PFSK-1 (cell line): ENCODE measurements around the gene SMARCA4.

Experiments used
- FOXP2 ChIP-seq: optimal IDR thresholded peaks from 2 replicates; pipeline ENCODE3; 2011; ENCODE audit warnings: borderline replicate concordance, control low read depth, inconsistent platforms; ENCODE audit not compliant: insufficient read depth; ENCODE audit errors: extremely low read length, extremely low read depth
- POLR2AphosphoS5 ChIP-seq: IDR thresholded peaks from 2 replicates; pipeline ENCODE4 v1.6.1; 2012; ENCODE audit warnings: low read depth, mild to moderate bottlenecking, control low read depth, low read length, moderate library complexity
- SIN3A ChIP-seq: IDR thresholded peaks from 2 replicates; pipeline ENCODE4 v1.6.1; 2012; ENCODE audit warnings: mild to moderate bottlenecking, low read length, moderate library complexity, borderline replicate concordance; ENCODE audit not compliant: insufficient read depth
- TAF1 ChIP-seq: IDR thresholded peaks from 2 replicates; pipeline ENCODE4 v1.6.1; 2012; ENCODE audit warnings: low read length, control low read depth, borderline replicate concordance; ENCODE audit not compliant: insufficient read depth
- TF ChIP-seq, protein P1 (sequence below), 2 experiments: IDR thresholded peaks; 2 replicates each; pipeline versions ENCODE4 v1.6.1 to v1.8.0; 2011 to 2012; ENCODE audit warnings: low read depth in 2 of 2, low read length in 2 of 2, control low read depth in 1 of 2, inconsistent platforms in 1 of 2, mild to moderate bottlenecking in 1 of 2, moderate library complexity in 1 of 2; ENCODE audit not compliant: insufficient read depth in 1 of 2

Gene SMARCA4

DNA sequence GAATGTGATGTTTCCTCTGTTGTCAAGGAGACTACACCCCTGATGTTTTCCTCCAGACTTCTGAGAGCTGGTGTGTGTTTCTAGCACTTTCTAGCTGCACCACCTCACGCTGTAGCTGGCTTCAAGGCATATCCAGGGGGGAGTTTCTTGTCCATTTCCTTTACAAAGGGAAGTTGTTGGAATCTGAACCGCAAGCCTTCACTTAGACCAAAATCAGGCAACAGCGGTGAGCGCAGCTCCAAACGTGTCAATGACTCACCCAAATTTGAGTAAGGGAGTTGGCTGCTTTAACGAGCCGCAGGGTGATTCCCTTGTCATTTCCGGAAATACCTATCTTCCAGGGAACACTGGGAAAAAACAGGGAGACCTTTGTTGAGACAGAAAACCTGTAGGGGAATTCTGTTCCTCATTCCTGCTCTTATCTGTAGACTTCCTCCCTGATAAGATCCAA lies 130.9 kb downstream of the SMARCA4 start:
- TF ChIP-seq SIN3A: 0 out of 2 replicates have a peak, but pooled peaks have one; percentile 87
- no peak for TF ChIP-seq FOXP2
- TF ChIP-seq TAF1: no peak

DNA sequence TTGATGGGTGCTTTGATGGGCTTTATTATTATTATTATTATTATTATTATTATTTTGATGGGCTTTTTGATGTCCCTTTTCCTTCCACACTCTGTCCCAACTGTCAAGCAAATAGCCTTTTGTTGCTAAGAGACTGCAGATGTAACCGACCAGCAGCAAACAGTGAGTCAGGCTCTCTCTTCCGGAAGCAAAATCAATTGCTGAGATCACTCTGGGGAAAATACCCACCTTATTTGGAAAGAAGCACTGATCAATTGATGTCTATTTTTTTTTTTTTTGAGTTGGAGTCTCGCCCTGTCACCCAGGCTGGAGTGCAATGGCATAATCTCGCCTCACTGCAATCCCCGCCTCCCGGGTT lies 131.3 kb downstream of the SMARCA4 start:
- no peak for TF ChIP-seq POLR2AphosphoS5
- TF ChIP-seq, protein P1, sequence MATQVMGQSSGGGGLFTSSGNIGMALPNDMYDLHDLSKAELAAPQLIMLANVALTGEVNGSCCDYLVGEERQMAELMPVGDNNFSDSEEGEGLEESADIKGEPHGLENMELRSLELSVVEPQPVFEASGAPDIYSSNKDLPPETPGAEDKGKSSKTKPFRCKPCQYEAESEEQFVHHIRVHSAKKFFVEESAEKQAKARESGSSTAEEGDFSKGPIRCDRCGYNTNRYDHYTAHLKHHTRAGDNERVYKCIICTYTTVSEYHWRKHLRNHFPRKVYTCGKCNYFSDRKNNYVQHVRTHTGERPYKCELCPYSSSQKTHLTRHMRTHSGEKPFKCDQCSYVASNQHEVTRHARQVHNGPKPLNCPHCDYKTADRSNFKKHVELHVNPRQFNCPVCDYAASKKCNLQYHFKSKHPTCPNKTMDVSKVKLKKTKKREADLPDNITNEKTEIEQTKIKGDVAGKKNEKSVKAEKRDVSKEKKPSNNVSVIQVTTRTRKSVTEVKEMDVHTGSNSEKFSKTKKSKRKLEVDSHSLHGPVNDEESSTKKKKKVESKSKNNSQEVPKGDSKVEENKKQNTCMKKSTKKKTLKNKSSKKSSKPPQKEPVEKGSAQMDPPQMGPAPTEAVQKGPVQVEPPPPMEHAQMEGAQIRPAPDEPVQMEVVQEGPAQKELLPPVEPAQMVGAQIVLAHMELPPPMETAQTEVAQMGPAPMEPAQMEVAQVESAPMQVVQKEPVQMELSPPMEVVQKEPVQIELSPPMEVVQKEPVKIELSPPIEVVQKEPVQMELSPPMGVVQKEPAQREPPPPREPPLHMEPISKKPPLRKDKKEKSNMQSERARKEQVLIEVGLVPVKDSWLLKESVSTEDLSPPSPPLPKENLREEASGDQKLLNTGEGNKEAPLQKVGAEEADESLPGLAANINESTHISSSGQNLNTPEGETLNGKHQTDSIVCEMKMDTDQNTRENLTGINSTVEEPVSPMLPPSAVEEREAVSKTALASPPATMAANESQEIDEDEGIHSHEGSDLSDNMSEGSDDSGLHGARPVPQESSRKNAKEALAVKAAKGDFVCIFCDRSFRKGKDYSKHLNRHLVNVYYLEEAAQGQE (IDR thresholded peaks at IDR 0.05; ENCODE audit: insufficient read depth in 1 of 2, low read depth in 2 of 2, low read length in 2 of 2): no peak
- TF ChIP-seq TAF1: no peak
- TF ChIP-seq SIN3A: no peak
- no peak for TF ChIP-seq FOXP2

DNA sequence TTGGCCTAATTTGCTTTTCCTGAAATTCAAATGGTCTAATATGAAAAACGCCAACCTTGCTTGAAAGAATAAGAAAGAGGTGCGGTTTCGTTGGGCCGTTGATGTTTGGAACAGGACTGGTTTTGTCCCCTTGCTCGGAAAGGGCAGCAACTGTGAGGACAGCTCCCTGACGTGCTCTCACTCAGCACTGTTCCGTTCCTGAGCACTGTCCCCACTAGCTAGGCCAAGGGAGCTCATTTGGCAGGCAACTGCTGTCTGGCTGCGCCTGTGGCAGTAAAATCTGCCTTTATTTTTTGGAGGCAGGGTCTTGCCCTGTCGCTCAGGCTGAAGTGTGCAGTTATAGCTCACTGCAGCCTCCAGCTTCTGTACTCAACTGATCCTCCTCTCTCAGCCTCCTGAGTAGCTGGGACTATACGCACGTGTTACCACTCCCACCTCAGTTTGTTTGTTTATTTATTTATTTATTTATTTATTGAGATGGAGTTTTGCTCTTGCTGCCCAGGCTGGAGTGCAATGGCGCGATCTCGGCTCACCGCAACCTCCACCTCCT lies 132.9 kb downstream of the SMARCA4 start:
- no peak for TF ChIP-seq SIN3A
- no peak for TF ChIP-seq TAF1
- TF ChIP-seq FOXP2: no peak
- TF ChIP-seq, protein P1 (IDR thresholded peaks at IDR 0.05; ENCODE audit: insufficient read depth in 1 of 2, low read depth in 2 of 2, low read length in 2 of 2): no peak
- no peak for TF ChIP-seq POLR2AphosphoS5

DNA sequence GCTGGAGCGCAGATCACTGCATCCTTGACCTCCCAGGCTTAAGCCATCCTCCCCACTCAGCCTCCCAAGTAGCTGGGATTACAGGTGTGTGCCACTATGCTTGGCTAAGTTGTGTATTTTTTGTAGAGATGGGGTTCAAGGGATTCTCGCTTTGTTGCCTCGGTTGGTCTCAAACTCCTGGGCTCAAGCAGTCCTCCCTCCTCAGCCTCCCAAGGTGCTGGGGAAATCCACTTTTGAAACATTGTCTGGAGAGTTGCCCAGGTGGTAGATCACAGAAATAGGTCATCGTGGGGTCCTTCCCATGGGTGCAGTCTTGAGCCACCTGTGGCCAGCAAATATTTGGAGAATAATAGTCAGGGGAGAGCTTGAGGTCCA lies 133.7 kb downstream of the SMARCA4 start:
- TF ChIP-seq, protein P1 (IDR thresholded peaks at IDR 0.05; ENCODE audit: insufficient read depth in 1 of 2, low read depth in 2 of 2, low read length in 2 of 2): no peak
- no peak for TF ChIP-seq SIN3A
- TF ChIP-seq TAF1: no peak
- no peak for TF ChIP-seq FOXP2
- TF ChIP-seq POLR2AphosphoS5: no peak

DNA sequence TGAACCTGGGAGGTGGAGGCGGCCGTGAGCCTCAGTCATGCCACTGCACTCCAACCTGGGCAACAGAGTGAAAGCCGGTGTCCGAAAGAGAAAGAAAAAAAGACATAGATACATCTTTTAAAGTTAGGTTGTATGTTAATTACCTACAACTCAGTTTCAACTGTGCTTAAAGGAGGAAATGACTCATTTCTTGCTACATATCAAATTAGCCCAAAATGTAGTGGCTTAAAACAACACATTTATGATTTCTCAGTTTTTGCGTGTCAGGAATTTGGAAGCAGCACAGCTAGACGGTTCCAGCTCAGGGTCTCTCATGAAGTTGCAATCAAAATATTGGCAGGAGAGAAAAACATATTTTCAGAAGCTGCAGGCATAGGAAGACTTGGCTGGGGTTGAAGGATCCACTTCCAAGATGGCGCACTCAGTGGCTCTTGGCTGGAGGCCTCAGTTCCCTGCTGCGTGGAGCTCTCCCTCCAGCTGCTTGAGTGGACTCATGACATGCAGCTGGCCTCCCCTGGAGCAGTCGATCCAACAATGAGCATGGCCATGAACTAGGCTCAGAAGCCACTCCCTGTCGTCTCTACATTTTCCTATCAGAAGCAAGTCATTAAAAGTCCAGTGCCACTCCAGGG lies 135.5 kb downstream of the SMARCA4 start:
- TF ChIP-seq SIN3A (no peak), TAF1 (no peak), FOXP2 (no peak), POLR2AphosphoS5 (no peak)
- TF ChIP-seq, protein P1 (IDR thresholded peaks at IDR 0.05; ENCODE audit: insufficient read depth in 1 of 2, low read depth in 2 of 2, low read length in 2 of 2): no peak
